ENCODE data around the gene TRIM46.

The TRIM46 gene

GRCh38 chr1:155169541-155169940 lies 4.1 kb upstream of the TRIM46 start:
- no peak for ATAC-seq (ENCODE audit: low read depth)
- no peak for DNase-seq (ENCODE audit: low spot score)
- H3K36me3 ChIP-seq (ENCODE audit: low read depth): peaks cover 21% of the 10 kb centered on the region

GRCh38 chr1:155170101-155170785 lies 3.4 kb upstream of the TRIM46 start:
- Histone ChIP-seq H3K27ac (ENCODE audit: poor library complexity, severe bottlenecking) (no peak overlapping the region), H3K9me3 (ENCODE audit: severe bottlenecking) (no peaks in the 10 kb centered on the region), H3K27me3 (ENCODE audit: insufficient read depth, poor library complexity, severe bottlenecking) (no peaks in the 10 kb centered on the region), H3K4me1 (ENCODE audit: insufficient read depth, poor library complexity, severe bottlenecking) (no peaks in the 10 kb centered on the region), H3K4me3 (ENCODE audit: severe bottlenecking) (no peak overlapping the region), H3K36me3 (ENCODE audit: low read depth) (peaks cover 21% of the 10 kb centered on the region)
- DNase-seq (ENCODE audit: low spot score) (no peak), ATAC-seq (ENCODE audit: low read depth) (no peak)
- no peak for TF ChIP-seq CTCF (IDR thresholded peaks at IDR 0.05; ENCODE audit: poor library complexity, severe bottlenecking)

More at GRCh38 chr1:155169541-155169940, 4.1 kb upstream of the TRIM46 start:
- Histone ChIP-seq H3K9me3 (ENCODE audit: severe bottlenecking) (no peaks in the 10 kb centered on the region), H3K4me3 (ENCODE audit: severe bottlenecking) (no peak overlapping the region), H3K27ac (ENCODE audit: poor library complexity, severe bottlenecking) (no peak overlapping the region), H3K4me1 (ENCODE audit: insufficient read depth, poor library complexity, severe bottlenecking) (no peaks in the 10 kb centered on the region), H3K27me3 (ENCODE audit: insufficient read depth, poor library complexity, severe bottlenecking) (no peaks in the 10 kb centered on the region)
- no peak for TF ChIP-seq CTCF (IDR thresholded peaks at IDR 0.05; ENCODE audit: poor library complexity, severe bottlenecking)

GRCh38 chr1:155170806-155171205 lies 2.8 kb upstream of the TRIM46 start:
- Histone ChIP-seq H3K36me3 (ENCODE audit: low read depth) (peaks cover 21% of the 10 kb centered on the region), H3K27ac (ENCODE audit: poor library complexity, severe bottlenecking) (no peak overlapping the region)

GRCh38 chr1:155171836-155172731 lies 1.6 kb upstream of the TRIM46 start:
- Histone ChIP-seq H3K27me3 (ENCODE audit: insufficient read depth, poor library complexity, severe bottlenecking) (no peaks in the 10 kb centered on the region), H3K36me3 (ENCODE audit: low read depth) (peaks cover 26% of the 10 kb centered on the region), H3K9me3 (ENCODE audit: severe bottlenecking) (no peaks in the 10 kb centered on the region), H3K27ac (ENCODE audit: poor library complexity, severe bottlenecking) (peak overlapping the region; percentile 61), H3K4me3 (ENCODE audit: severe bottlenecking) (peak overlapping the region; percentile 69), H3K4me1 (ENCODE audit: insufficient read depth, poor library complexity, severe bottlenecking) (no peaks in the 10 kb centered on the region)
- DNase-seq (ENCODE audit: low spot score) (no peak), ATAC-seq (ENCODE audit: low read depth) (no peak)
- no peak for TF ChIP-seq CTCF (IDR thresholded peaks at IDR 0.05; ENCODE audit: poor library complexity, severe bottlenecking)

More at GRCh38 chr1:155170806-155171205, 2.8 kb upstream of the TRIM46 start:
- H3K4me3 ChIP-seq (ENCODE audit: severe bottlenecking): no peak overlapping the region
- ATAC-seq (ENCODE audit: low read depth) (no peak), DNase-seq (ENCODE audit: low spot score) (no peak)
- H3K27me3 ChIP-seq (ENCODE audit: insufficient read depth, poor library complexity, severe bottlenecking): no peaks in the 10 kb centered on the region
- H3K9me3 ChIP-seq (ENCODE audit: severe bottlenecking): no peaks in the 10 kb centered on the region
- H3K4me1 ChIP-seq (ENCODE audit: insufficient read depth, poor library complexity, severe bottlenecking): no peaks in the 10 kb centered on the region
- no peak for TF ChIP-seq CTCF (IDR thresholded peaks at IDR 0.05; ENCODE audit: poor library complexity, severe bottlenecking)
